ENCODE results near the gene PPP1R3G. TPM values are rescaled to one million over a fixed set of nuclear protein-coding genes. Genes with fewer than 3 reads are reported as not detected.
"Not testable (repeated sequence)": the region's sequence is repeated elsewhere in the genome, so short reads cannot be mapped to it uniquely, and the experiment has no call there.

PPP1R3G gene
- total and polyA plus RNA-seq, 5 experiments from 2014 or later: 0.08 TPM; not detected in 4

- H3K27ac Mint-ChIP-seq: no peak overlapping the region
- ATAC-seq: no peak
- no peak for DNase-seq
- H3K9me3 Mint-ChIP-seq: peaks cover 0 to 9% (median under 1%) of the 10 kb centered on the region in 9 donors
- peaks cover 0 to 4% (median 0%) of the 10 kb centered on the region in 5 donors for H3K27me3 Mint-ChIP-seq
- peaks cover 0 to 13% (median 0%) of the 10 kb centered on the region in 3 donors for H3K36me3 Mint-ChIP-seq
- H3K4me1 Mint-ChIP-seq: peaks cover 0 to under 1% (median 0%) of the 10 kb centered on the region in 4 donors
- POLR2A ChIA-PET: no interaction called here
- H3K4me3 Mint-ChIP-seq: no peak overlapping the region
These were observed 26.9 kb upstream of the PPP1R3G start for GRCh38 chr6:5058254-5058653.

- H3K4me3 Mint-ChIP-seq: no peak overlapping the region
- DNase-seq: no peak
- ATAC-seq: no peak
These were observed 25.9 kb upstream of the PPP1R3G start for GRCh38 chr6:5059036-5059896.

GRCh38 chr6:5060439-5060838 lies 24.7 kb upstream of the PPP1R3G start:
- ATAC-seq: not testable (repeated sequence)

More at GRCh38 chr6:5059036-5059896, 25.9 kb upstream of the PPP1R3G start:
- no peak overlapping the region for H3K27ac Mint-ChIP-seq
- peaks cover 0 to 7% (median 0%) of the 10 kb centered on the region in 9 donors for H3K9me3 Mint-ChIP-seq
- peaks cover 0 to 8% (median 0%) of the 10 kb centered on the region in 3 donors for H3K36me3 Mint-ChIP-seq
- POLR2A ChIA-PET: no interaction called here
- no peaks in the 10 kb centered on the region for H3K4me1 Mint-ChIP-seq
- H3K27me3 Mint-ChIP-seq: peaks cover 0 to 4% (median 0%) of the 10 kb centered on the region in 5 donors

GRCh38 chr6:5061152-5061551 lies 24.0 kb upstream of the PPP1R3G start:
- ATAC-seq (no peak), DNase-seq (no peak)
- no peaks in the 10 kb centered on the region for H3K36me3 Mint-ChIP-seq
- H3K9me3 Mint-ChIP-seq: peaks cover 0 to 5% (median 0%) of the 10 kb centered on the region in 9 donors
- H3K27me3 Mint-ChIP-seq: peaks cover 0 to 7% (median 0%) of the 10 kb centered on the region in 5 donors
- no peaks in the 10 kb centered on the region for H3K4me1 Mint-ChIP-seq
- H3K27ac Mint-ChIP-seq: no peak overlapping the region
- H3K4me3 Mint-ChIP-seq: no peak overlapping the region
- POLR2A ChIA-PET: no interaction called here

More at GRCh38 chr6:5060439-5060838, 24.7 kb upstream of the PPP1R3G start:
- DNase-seq, H3K27me3 Mint-ChIP-seq, H3K27ac Mint-ChIP-seq, POLR2A ChIA-PET, H3K4me1 Mint-ChIP-seq, H3K9me3 Mint-ChIP-seq, H3K36me3 Mint-ChIP-seq, H3K4me3 Mint-ChIP-seq: not testable (repeated sequence)

GRCh38 chr6:5063617-5064016 lies 21.5 kb upstream of the PPP1R3G start:
- POLR2A ChIA-PET: no interaction called here
- DNase-seq: no peak
- H3K36me3 Mint-ChIP-seq: peaks cover 2 to 6% (median 4%) of the 10 kb centered on the region in 3 donors

GRCh38 chr6:5066456-5067093 lies 18.6 kb upstream of the PPP1R3G start:
- POLR2A ChIA-PET: no interaction called here
- Mint-ChIP-seq H3K27me3 (peaks cover 0 to 3% (median 0%) of the 10 kb centered on the region in 5 donors), H3K36me3 (peaks cover 2 to 6% (median 4%) of the 10 kb centered on the region in 3 donors), H3K4me1 (no peaks in the 10 kb centered on the region), H3K27ac (no peak overlapping the region), H3K9me3 (peaks cover 0 to 15% (median 2%) of the 10 kb centered on the region in 9 donors), H3K4me3 (no peak overlapping the region)
- ATAC-seq (no peak), DNase-seq (no peak)

More at GRCh38 chr6:5063617-5064016, 21.5 kb upstream of the PPP1R3G start:
- H3K4me3 Mint-ChIP-seq: no peak overlapping the region
- H3K4me1 Mint-ChIP-seq: no peaks in the 10 kb centered on the region
- ATAC-seq: no peak
- peaks cover 0 to 4% (median 0%) of the 10 kb centered on the region in 5 donors for H3K27me3 Mint-ChIP-seq
- no peak overlapping the region for H3K27ac Mint-ChIP-seq
- peaks cover 0 to 15% (median 2%) of the 10 kb centered on the region in 9 donors for H3K9me3 Mint-ChIP-seq

- Mint-ChIP-seq H3K27me3 (peaks cover 0 to 3% (median 0%) of the 10 kb centered on the region in 5 donors), H3K4me3 (no peak overlapping the region), H3K36me3 (peaks cover 2 to 6% (median 4%) of the 10 kb centered on the region in 3 donors), H3K4me1 (no peaks in the 10 kb centered on the region), H3K27ac (no peak overlapping the region), H3K9me3 (peaks cover 0 to 15% (median 2%) of the 10 kb centered on the region in 9 donors)
- DNase-seq (no peak), ATAC-seq (no peak)
- POLR2A ChIA-PET: no interaction called here
These were observed 17.8 kb upstream of the PPP1R3G start for GRCh38 chr6:5067305-5067704.

GRCh38 chr6:5068153-5068751 lies 16.9 kb upstream of the PPP1R3G start:
- no peak for DNase-seq
- Mint-ChIP-seq H3K36me3 (peaks cover 2 to 6% (median 4%) of the 10 kb centered on the region in 3 donors), H3K4me1 (peaks cover 0 to 2% (median under 1%) of the 10 kb centered on the region in 4 donors), H3K27me3 (peaks cover 0 to 3% (median 0%) of the 10 kb centered on the region in 5 donors), H3K27ac (no peak overlapping the region), H3K9me3 (peaks cover 0 to 15% (median 2%) of the 10 kb centered on the region in 9 donors), H3K4me3 (no peak overlapping the region)
- no peak for ATAC-seq
- POLR2A ChIA-PET: no interaction called here

GRCh38 chr6:5071216-5071615 lies 13.9 kb upstream of the PPP1R3G start:
- no peak for DNase-seq
- Mint-ChIP-seq H3K9me3 (peaks cover 0 to 15% (median 2%) of the 10 kb centered on the region in 9 donors), H3K36me3 (peaks cover 5 to 12% (median 7%) of the 10 kb centered on the region in 3 donors), H3K4me1 (peaks cover 0 to 2% (median under 1%) of the 10 kb centered on the region in 4 donors), H3K27ac (peak overlapping the region in 1 of 10 donors; percentile 3), H3K27me3 (peaks cover 0 to 5% (median 0%) of the 10 kb centered on the region in 5 donors), H3K4me3 (no peak overlapping the region)
- POLR2A ChIA-PET: no interaction called here
- no peak for ATAC-seq

- DNase-seq: no peak
- Mint-ChIP-seq H3K4me3 (peak overlapping the region in 1 of 10 donors; percentile 45), H3K4me1 (peaks cover 0 to 3% (median 2%) of the 10 kb centered on the region in 4 donors), H3K9me3 (peaks cover 0 to 7% (median 0%) of the 10 kb centered on the region in 9 donors), H3K27ac (no peak overlapping the region), H3K27me3 (peaks cover 0 to 5% (median 1%) of the 10 kb centered on the region in 5 donors), H3K36me3 (peaks cover 5 to 16% (median 6%) of the 10 kb centered on the region in 3 donors)
- POLR2A ChIA-PET: no interaction called here
- no peak for ATAC-seq
These were observed 12.7 kb upstream of the PPP1R3G start for GRCh38 chr6:5072440-5072839.

GRCh38 chr6:5073992-5074391 lies 11.1 kb upstream of the PPP1R3G start:
- H3K4me1 Mint-ChIP-seq: peaks cover 0 to 3% (median 2%) of the 10 kb centered on the region in 4 donors
- peaks cover 0 to 5% (median 1%) of the 10 kb centered on the region in 5 donors for H3K27me3 Mint-ChIP-seq
- no peak overlapping the region for H3K4me3 Mint-ChIP-seq
- POLR2A ChIA-PET: no interaction called here
- H3K27ac Mint-ChIP-seq: no peak overlapping the region
- H3K9me3 Mint-ChIP-seq: peaks cover 0 to 2% (median 0%) of the 10 kb centered on the region in 9 donors
- ATAC-seq: no peak
- no peak for DNase-seq
- peaks cover 5 to 16% (median 6%) of the 10 kb centered on the region in 3 donors for H3K36me3 Mint-ChIP-seq

- Mint-ChIP-seq H3K27ac (peak overlapping the region in 1 of 10 donors; percentile 54), H3K4me1 (peaks cover 0 to 3% (median 2%) of the 10 kb centered on the region in 4 donors), H3K4me3 (no peak overlapping the region), H3K9me3 (no peaks in the 10 kb centered on the region), H3K36me3 (peaks cover 5 to 16% (median 6%) of the 10 kb centered on the region in 3 donors), H3K27me3 (peaks cover 1 to 9% (median 2%) of the 10 kb centered on the region in 5 donors)
- ATAC-seq (no peak), DNase-seq (no peak)
- POLR2A ChIA-PET: no interaction called here
These were observed 8.2 kb upstream of the PPP1R3G start for GRCh38 chr6:5076931-5077330.

All from naive thymus-derived CD8-positive, alpha-beta T cell (primary cell).